Measurements from ENCODE around the gene TEF. TPM values are rescaled to one million over a fixed set of nuclear protein-coding genes. Genes with fewer than 3 reads are reported as not detected.

TEF gene
- total RNA-seq, 3 donors from 2014 or later (not counting 1 experiment from before 2014, with no cell fraction given): 2.7 to 5.5 (median 3.0) TPM

GRCh38 chr22:41410311-41410751 is 28.6 kb downstream of the TEF start:
- no peak for ATAC-seq
- H3K27me3 ChIP-seq (ENCODE audit: control insufficient read depth, insufficient read depth, low read length): no peaks in the 10 kb centered on the region
- Mint-ChIP-seq H3K27ac (peak overlapping the region in 1 of 2 donors; percentile 99), H3K36me3 (no peaks in the 10 kb centered on the region), H3K9me3 (no peaks in the 10 kb centered on the region), H3K27me3 (ENCODE audit: low read depth in 2 of 2) (no peaks in the 10 kb centered on the region), H3K4me1 (peaks cover 17 to 33% of the 10 kb centered on the region in 2 donors), H3K4me3 (no peak overlapping the region)
- intact Hi-C loops (cut with micrococcal nuclease): no loop called here
- DNase-seq: no peak
- no peaks in the 10 kb centered on the region for H3K36me3 ChIP-seq (ENCODE audit: control insufficient read depth, insufficient read depth, low read length)
- peak overlapping the region; percentile 9 for H3K27ac ChIP-seq (ENCODE audit: low read length)
- no peak overlapping the region for H3K4me3 ChIP-seq (ENCODE audit: low read length)
- H3K9me3 ChIP-seq (ENCODE audit: control insufficient read depth, insufficient read depth, low read length): no peaks in the 10 kb centered on the region
- peaks cover 31% of the 10 kb centered on the region for H3K4me1 ChIP-seq (ENCODE audit: control insufficient read depth, insufficient read depth, low read length)
- TF ChIP-seq, protein P1, sequence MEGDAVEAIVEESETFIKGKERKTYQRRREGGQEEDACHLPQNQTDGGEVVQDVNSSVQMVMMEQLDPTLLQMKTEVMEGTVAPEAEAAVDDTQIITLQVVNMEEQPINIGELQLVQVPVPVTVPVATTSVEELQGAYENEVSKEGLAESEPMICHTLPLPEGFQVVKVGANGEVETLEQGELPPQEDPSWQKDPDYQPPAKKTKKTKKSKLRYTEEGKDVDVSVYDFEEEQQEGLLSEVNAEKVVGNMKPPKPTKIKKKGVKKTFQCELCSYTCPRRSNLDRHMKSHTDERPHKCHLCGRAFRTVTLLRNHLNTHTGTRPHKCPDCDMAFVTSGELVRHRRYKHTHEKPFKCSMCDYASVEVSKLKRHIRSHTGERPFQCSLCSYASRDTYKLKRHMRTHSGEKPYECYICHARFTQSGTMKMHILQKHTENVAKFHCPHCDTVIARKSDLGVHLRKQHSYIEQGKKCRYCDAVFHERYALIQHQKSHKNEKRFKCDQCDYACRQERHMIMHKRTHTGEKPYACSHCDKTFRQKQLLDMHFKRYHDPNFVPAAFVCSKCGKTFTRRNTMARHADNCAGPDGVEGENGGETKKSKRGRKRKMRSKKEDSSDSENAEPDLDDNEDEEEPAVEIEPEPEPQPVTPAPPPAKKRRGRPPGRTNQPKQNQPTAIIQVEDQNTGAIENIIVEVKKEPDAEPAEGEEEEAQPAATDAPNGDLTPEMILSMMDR (IDR thresholded peaks at IDR 0.05): no peak
- 96% methylated on average over 7 of the region's 7 CpGs for WGBS (ENCODE audit: insufficient coverage)

GRCh38 chr22:41411021-41411851 is 29.5 kb downstream of the TEF start:
- no peak overlapping the region for H3K4me3 Mint-ChIP-seq
- H3K4me1 Mint-ChIP-seq: peaks cover 17 to 38% of the 10 kb centered on the region in 2 donors
- peak overlapping the region; percentile 97 to 99 for H3K27ac Mint-ChIP-seq
- Histone ChIP-seq H3K4me1 (ENCODE audit: control insufficient read depth, insufficient read depth, low read length) (peaks cover 37% of the 10 kb centered on the region), H3K9me3 (ENCODE audit: control insufficient read depth, insufficient read depth, low read length) (no peaks in the 10 kb centered on the region), H3K36me3 (ENCODE audit: control insufficient read depth, insufficient read depth, low read length) (no peaks in the 10 kb centered on the region), H3K27ac (ENCODE audit: low read length) (peak overlapping the region; percentile 99), H3K4me3 (ENCODE audit: low read length) (no peak overlapping the region), H3K27me3 (ENCODE audit: control insufficient read depth, insufficient read depth, low read length) (no peaks in the 10 kb centered on the region)
- 94% methylated on average over 11 of the region's 11 CpGs for WGBS (ENCODE audit: insufficient coverage)
- H3K27me3 Mint-ChIP-seq (ENCODE audit: low read depth in 2 of 2): no peaks in the 10 kb centered on the region
- intact Hi-C loops (cut with micrococcal nuclease): no loop called here
- H3K36me3 Mint-ChIP-seq: no peaks in the 10 kb centered on the region
- no peaks in the 10 kb centered on the region for H3K9me3 Mint-ChIP-seq
- ATAC-seq (no peak), DNase-seq (peak in 1 of 2 donors; percentile 19)
- TF ChIP-seq, protein P1 (IDR thresholded peaks at IDR 0.05): no peak

DNA sequence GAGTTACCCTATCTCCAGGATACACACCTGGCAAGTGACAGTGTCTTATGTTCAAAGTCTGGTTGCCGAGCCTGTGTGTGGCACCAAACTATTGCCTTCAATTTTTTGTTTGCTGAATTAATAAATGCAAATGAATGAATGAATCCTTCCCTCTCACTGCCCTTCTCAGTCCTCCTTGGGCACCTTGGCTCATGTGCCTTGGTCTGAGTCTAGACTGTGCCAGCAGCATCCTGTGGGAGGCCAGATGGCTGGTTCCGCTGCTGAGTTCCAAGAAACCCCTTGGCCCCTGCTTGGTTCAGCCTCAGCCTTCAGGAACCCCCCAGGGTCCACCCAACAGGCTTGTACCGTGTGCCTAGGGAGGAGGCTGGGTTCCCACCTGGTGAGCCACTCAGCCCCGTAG is 33.8 kb downstream of the TEF start:
- Mint-ChIP-seq H3K4me3 (peak overlapping the region; percentile 62), H3K27ac (peak overlapping the region; percentile 97 to 99), H3K27me3 (ENCODE audit: low read depth in 2 of 2) (no peaks in the 10 kb centered on the region), H3K4me1 (peaks cover 17 to 43% of the 10 kb centered on the region in 2 donors), H3K9me3 (no peaks in the 10 kb centered on the region), H3K36me3 (no peaks in the 10 kb centered on the region)
- TF ChIP-seq, protein P1 (IDR thresholded peaks at IDR 0.05): no peak
- H3K27ac ChIP-seq (ENCODE audit: low read length): peak overlapping the region; percentile 31
- 94% methylated on average over 4 of the region's 4 CpGs for WGBS (ENCODE audit: insufficient coverage)
- H3K27me3 ChIP-seq (ENCODE audit: control insufficient read depth, insufficient read depth, low read length): no peaks in the 10 kb centered on the region
- no peak overlapping the region for H3K4me3 ChIP-seq (ENCODE audit: low read length)
- no peaks in the 10 kb centered on the region for H3K36me3 ChIP-seq (ENCODE audit: control insufficient read depth, insufficient read depth, low read length)
- ATAC-seq: no peak
- no peaks in the 10 kb centered on the region for H3K9me3 ChIP-seq (ENCODE audit: control insufficient read depth, insufficient read depth, low read length)
- DNase-seq: no peak
- peaks cover 37% of the 10 kb centered on the region for H3K4me1 ChIP-seq (ENCODE audit: control insufficient read depth, insufficient read depth, low read length)
- intact Hi-C loops (cut with micrococcal nuclease): no loop called here

Data from natural killer cell (primary cell).